ENCODE data around the gene GRID1.

GRCh38 chr10:86229811-86230556 lies 136.6 kb downstream of the GRID1 start:
- no peak for TF ChIP-seq EZH2 (optimal IDR thresholded peaks at IDR 0.05; ENCODE audit: low read depth, low read length)
- TF ChIP-seq CTCF (IDR thresholded peaks at IDR 0.05; ENCODE audit: low read length), result no peak
